ENCODE data around the gene HRAS. TPM values are rescaled to one million over a fixed set of nuclear protein-coding genes. Genes with fewer than 3 reads are reported as not detected.

Gene HRAS
- total RNA-seq, 1 experiment from 2014 or later, result 104 TPM

DNA sequence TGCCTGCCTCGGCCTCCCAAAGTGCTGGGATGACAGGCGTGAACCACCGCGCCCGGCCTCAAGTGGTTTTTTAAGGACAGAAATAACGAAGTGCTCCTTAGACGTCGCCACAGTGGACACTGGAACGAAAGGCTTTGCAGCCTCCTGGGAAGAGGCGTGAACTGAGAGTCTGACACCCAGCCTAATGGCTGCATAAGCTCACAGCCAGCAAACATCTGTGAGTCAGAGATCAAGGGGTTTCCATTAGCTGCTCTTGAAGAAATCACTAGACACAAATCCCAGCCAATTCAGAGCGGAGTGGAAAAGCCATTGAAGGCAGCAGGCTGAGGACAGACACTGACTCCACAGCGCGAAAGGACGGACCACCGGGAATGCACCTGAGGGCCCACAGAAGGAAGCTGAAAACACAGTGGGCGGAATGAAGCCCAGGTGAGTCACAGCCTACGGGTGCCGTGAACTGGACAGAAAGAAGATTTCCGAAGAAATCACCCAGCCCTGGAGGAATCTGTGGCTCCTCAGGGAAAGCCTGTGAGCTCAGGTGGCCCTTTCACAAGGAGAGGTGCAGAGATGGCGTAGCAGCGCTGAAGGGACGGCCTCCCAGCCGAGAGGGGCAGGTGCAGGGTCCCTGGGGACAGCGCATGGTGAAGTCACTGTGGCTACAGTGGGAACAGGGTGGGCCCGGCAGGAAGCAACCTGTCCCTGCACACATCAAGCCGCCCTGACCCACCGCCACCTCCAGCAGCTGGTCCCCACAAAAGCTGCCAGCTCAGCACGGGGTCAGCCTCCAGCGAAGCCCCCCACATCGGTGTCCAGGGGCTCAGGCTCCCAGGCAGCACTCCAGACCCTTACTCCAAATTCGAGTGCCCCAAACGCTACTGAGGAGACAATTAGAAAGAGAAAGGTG, 13.6 kb upstream of the HRAS start:
- no TSS peak for BruUV-seq (replicated peaks)
- Histone ChIP-seq H2AFZ (ENCODE audit: low read depth, low read length, poor library complexity, severe bottlenecking) (no peak overlapping the region), H3K9ac (ENCODE audit: low read length) (no peak overlapping the region), H3K4me2 (ENCODE audit: low read length) (peak overlapping the region; percentile 34; the same call in 1 of the 2 replicates), H3K4me3 (replicated peaks in 1 of 2; ENCODE audit: low read depth in 1 of 2, low read length in 2 of 2) (no peak overlapping the region), H3K36me3 (ENCODE audit: control insufficient read depth in 1 of 2, insufficient read depth in 2 of 2, low read length in 2 of 2) (no peaks in the 10 kb centered on the region), H3K27ac (ENCODE audit: low read depth, low read length) (no peak overlapping the region), H3K9me2 (ENCODE audit: insufficient read depth) (no peaks in the 10 kb centered on the region), H3K4me1 (ENCODE audit: control insufficient read depth in 1 of 2, insufficient read depth in 2 of 2, low read length in 2 of 2) (peaks cover 0 to 13% of the 10 kb centered on the region in 2 experiments; a peak in 2 of 4 replicates), H4K20me1 (ENCODE audit: insufficient read depth) (no peaks in the 10 kb centered on the region), H3K27me3 (ENCODE audit: insufficient read depth, low read length) (no peaks in the 10 kb centered on the region), H3K9me3 (ENCODE audit: control insufficient read depth in 1 of 2, insufficient read depth in 1 of 2, low read depth in 1 of 2, low read length in 2 of 2) (no peaks in the 10 kb centered on the region), H3K79me2 (ENCODE audit: insufficient read depth, low read length) (no peaks in the 10 kb centered on the region)
- DNase-seq (ENCODE audit: low read depth, low spot score) (no peak), ATAC-seq (peak; percentile 12; the same call in 1 of the 2 replicates)
- intact Hi-C loops (cut with micrococcal nuclease), result no loop called here
- CTCF ChIA-PET, result no interaction called here
- TF ChIP-seq YY1 (IDR thresholded peaks at IDR 0.05; ENCODE audit: extremely low read depth, insufficient replicate concordance, low read depth, low read length) (no peak), EZH2 (IDR thresholded peaks at IDR 0.05) (no peak), ELF1 (IDR thresholded peaks at IDR 0.05; ENCODE audit: borderline replicate concordance, low read depth) (no peak), SRF (IDR thresholded peaks at IDR 0.05; ENCODE audit: low read depth) (no peak), JUND (IDR thresholded peaks at IDR 0.05) (no peak), CBX3 (IDR thresholded peaks at IDR 0.05; ENCODE audit: low read depth) (no peak), EZH2phosphoT487 (IDR thresholded peaks at IDR 0.05; ENCODE audit: borderline replicate concordance) (no peak), ZFX (IDR thresholded peaks at IDR 0.05) (no peak), CEBPB (IDR thresholded peaks at IDR 0.05; ENCODE audit: low read depth) (no peak), ZNF274 (IDR thresholded peaks at IDR 0.05; ENCODE audit: low read depth, low read length) (no peak), EGR1 (IDR thresholded peaks at IDR 0.05; ENCODE audit: low read depth) (no peak), SIN3A (IDR thresholded peaks at IDR 0.05; ENCODE audit: low read depth) (no peak), POLR2AphosphoS5 (IDR thresholded peaks at IDR 0.05; ENCODE audit: low read depth, low read length) (no peak), SP1 (IDR thresholded peaks at IDR 0.05; ENCODE audit: low read depth) (no peak), FOSL1 (IDR thresholded peaks at IDR 0.05; ENCODE audit: low read depth) (no peak), TCF7L2 (IDR thresholded peaks at IDR 0.05; ENCODE audit: borderline replicate concordance, extremely low read depth, insufficient read depth, insufficient read length) (no peak)
- TF ChIP-seq, protein P1, sequence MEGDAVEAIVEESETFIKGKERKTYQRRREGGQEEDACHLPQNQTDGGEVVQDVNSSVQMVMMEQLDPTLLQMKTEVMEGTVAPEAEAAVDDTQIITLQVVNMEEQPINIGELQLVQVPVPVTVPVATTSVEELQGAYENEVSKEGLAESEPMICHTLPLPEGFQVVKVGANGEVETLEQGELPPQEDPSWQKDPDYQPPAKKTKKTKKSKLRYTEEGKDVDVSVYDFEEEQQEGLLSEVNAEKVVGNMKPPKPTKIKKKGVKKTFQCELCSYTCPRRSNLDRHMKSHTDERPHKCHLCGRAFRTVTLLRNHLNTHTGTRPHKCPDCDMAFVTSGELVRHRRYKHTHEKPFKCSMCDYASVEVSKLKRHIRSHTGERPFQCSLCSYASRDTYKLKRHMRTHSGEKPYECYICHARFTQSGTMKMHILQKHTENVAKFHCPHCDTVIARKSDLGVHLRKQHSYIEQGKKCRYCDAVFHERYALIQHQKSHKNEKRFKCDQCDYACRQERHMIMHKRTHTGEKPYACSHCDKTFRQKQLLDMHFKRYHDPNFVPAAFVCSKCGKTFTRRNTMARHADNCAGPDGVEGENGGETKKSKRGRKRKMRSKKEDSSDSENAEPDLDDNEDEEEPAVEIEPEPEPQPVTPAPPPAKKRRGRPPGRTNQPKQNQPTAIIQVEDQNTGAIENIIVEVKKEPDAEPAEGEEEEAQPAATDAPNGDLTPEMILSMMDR (IDR thresholded peaks at IDR 0.05 in 2 of 3, conservative IDR thresholded peaks at IDR 0.05 in 1 of 3; ENCODE audit: borderline replicate concordance in 1 of 3, insufficient read depth in 1 of 3, low read depth in 2 of 3, low read length in 2 of 3), result no peak
- TF ChIP-seq, protein P2, sequence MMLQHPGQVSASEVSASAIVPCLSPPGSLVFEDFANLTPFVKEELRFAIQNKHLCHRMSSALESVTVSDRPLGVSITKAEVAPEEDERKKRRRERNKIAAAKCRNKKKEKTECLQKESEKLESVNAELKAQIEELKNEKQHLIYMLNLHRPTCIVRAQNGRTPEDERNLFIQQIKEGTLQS (IDR thresholded peaks at IDR 0.05), result no peak
- TF ChIP-seq, protein P3, sequence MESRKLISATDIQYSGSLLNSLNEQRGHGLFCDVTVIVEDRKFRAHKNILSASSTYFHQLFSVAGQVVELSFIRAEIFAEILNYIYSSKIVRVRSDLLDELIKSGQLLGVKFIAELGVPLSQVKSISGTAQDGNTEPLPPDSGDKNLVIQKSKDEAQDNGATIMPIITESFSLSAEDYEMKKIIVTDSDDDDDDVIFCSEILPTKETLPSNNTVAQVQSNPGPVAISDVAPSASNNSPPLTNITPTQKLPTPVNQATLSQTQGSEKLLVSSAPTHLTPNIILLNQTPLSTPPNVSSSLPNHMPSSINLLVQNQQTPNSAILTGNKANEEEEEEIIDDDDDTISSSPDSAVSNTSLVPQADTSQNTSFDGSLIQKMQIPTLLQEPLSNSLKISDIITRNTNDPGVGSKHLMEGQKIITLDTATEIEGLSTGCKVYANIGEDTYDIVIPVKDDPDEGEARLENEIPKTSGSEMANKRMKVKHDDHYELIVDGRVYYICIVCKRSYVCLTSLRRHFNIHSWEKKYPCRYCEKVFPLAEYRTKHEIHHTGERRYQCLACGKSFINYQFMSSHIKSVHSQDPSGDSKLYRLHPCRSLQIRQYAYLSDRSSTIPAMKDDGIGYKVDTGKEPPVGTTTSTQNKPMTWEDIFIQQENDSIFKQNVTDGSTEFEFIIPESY (IDR thresholded peaks at IDR 0.05; ENCODE audit: extremely low read depth, insufficient replicate concordance, low read length), result no peak
- TF ChIP-seq, protein P4, sequence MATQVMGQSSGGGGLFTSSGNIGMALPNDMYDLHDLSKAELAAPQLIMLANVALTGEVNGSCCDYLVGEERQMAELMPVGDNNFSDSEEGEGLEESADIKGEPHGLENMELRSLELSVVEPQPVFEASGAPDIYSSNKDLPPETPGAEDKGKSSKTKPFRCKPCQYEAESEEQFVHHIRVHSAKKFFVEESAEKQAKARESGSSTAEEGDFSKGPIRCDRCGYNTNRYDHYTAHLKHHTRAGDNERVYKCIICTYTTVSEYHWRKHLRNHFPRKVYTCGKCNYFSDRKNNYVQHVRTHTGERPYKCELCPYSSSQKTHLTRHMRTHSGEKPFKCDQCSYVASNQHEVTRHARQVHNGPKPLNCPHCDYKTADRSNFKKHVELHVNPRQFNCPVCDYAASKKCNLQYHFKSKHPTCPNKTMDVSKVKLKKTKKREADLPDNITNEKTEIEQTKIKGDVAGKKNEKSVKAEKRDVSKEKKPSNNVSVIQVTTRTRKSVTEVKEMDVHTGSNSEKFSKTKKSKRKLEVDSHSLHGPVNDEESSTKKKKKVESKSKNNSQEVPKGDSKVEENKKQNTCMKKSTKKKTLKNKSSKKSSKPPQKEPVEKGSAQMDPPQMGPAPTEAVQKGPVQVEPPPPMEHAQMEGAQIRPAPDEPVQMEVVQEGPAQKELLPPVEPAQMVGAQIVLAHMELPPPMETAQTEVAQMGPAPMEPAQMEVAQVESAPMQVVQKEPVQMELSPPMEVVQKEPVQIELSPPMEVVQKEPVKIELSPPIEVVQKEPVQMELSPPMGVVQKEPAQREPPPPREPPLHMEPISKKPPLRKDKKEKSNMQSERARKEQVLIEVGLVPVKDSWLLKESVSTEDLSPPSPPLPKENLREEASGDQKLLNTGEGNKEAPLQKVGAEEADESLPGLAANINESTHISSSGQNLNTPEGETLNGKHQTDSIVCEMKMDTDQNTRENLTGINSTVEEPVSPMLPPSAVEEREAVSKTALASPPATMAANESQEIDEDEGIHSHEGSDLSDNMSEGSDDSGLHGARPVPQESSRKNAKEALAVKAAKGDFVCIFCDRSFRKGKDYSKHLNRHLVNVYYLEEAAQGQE (IDR thresholded peaks at IDR 0.05; ENCODE audit: low read depth), result no peak
- RAD21 ChIA-PET (ENCODE audit: low non-redundant PET in 1 of 2, low total read pairs in 2 of 2, uncharacterized antibody in 2 of 2, unreplicated experiment in 2 of 2), result no interaction called here
- POLR2A ChIA-PET, result no interaction called here

Data from HCT116 (cell line).